Heart left ventricle (tissue), 13 donors: ENCODE measurements around the gene INTS13.

Experiments
- POLR2A ChIP-seq, 2 donors: fragments of 450-650 bp; IDR thresholded peaks; one replicate each; pipeline ENCODE4 v1.6.1; 2017; ENCODE audit warnings: antibody characterized with exemption in 2 of 2, mild to moderate bottlenecking in 2 of 2, moderate library complexity in 2 of 2
- TF ChIP-seq, protein P1 (sequence below), 12 donors: fragments of 200-600 bp; sonication (generic) in 4 of 12; IDR thresholded peaks; one replicate each; pipeline versions ENCODE4 v1.5.0 to v1.8.0; 2018 to 2022; ENCODE audit warnings: antibody characterized with exemption in 12 of 12, mild to moderate bottlenecking in 5 of 12
- donor health status: ischemic (EF 13 %, LVEDD 7.1; RV severe dilation, severe dysfunction).
- donor health status: DM: no; HTN: yes; CAD: no.
- donor health status: DM: no; HTN: no; CAD: no.
- donor health status: ischemic (EF 25% LVEDD 6.9; RV normal size, moderate dysfunction).
- donor health status: ischemic (EF 25% LVEDD 5.7; RV mildly dilated, moderate dysfunction).
- donor health status: ischemic (EF 35%, LVEDD 5.7; RV mildly dilated, moderate dysfunction).
- donor health status: nonischemic (EF 11% LVEDD 7.7; RV severe dilation, severe dysfunction).
- donor health status: DM: yes; HTN: yes; CAD: no.
- donor health status: PGD.
- donor health status: ischemic (EF 29% LVEDD 5.4; RV normal size, mild dysfunction).
- donor health status: nonischemic (EF 23%, LVEDD 6.1; RV moderate dilation, normal function).

DNA sequence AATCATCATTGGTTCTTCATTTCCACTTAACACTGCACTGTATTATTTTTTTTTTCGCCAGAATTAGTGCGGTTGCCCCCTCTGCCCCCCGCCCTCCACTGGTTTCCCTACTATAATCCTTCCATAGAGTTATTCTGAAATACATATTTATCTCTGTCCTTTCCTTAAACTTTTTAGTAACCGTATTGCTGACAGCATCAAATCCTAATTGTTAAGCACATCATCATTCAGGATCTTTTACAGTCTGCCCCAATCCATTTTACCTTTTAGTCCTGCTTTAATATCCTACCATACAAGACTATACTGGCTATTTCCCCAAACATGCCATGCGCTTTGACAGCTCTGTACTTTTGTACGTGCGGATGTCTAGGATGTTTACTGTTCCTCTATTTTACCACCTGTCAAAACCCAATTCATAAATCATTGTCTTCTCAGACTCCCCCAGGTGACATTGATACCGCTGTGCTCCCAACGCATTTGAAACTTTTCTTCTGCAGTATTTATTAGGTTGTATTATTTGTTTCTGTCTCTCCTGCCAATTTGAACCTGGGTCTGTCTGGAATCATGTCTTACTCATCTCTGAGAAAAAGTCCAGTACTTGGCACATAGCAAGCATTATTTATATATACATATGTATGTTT lies 1.5 kb upstream of the INTS13 start:
- TF ChIP-seq, protein P1, sequence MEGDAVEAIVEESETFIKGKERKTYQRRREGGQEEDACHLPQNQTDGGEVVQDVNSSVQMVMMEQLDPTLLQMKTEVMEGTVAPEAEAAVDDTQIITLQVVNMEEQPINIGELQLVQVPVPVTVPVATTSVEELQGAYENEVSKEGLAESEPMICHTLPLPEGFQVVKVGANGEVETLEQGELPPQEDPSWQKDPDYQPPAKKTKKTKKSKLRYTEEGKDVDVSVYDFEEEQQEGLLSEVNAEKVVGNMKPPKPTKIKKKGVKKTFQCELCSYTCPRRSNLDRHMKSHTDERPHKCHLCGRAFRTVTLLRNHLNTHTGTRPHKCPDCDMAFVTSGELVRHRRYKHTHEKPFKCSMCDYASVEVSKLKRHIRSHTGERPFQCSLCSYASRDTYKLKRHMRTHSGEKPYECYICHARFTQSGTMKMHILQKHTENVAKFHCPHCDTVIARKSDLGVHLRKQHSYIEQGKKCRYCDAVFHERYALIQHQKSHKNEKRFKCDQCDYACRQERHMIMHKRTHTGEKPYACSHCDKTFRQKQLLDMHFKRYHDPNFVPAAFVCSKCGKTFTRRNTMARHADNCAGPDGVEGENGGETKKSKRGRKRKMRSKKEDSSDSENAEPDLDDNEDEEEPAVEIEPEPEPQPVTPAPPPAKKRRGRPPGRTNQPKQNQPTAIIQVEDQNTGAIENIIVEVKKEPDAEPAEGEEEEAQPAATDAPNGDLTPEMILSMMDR (IDR thresholded peaks at IDR 0.05), result no peak
- TF ChIP-seq POLR2A (IDR thresholded peaks at IDR 0.05), result no peak
